Transverse colon (tissue), 4 donors: Measurements from ENCODE around the gene BLVRB. TPM values are rescaled to one million over a fixed set of nuclear protein-coding genes. Genes with fewer than 3 reads are reported as not detected.

Experiments used
- DNase-seq: peaks from one replicate; pipeline ENCODE4 v3.0.0-alpha.2; 2019
- H3K27ac ChIP-seq, 4 donors: fragments of 200-600 bp; sonication (generic); 2 replicates each; pipeline ENCODE4 v1.5.1; 2016 to 2018; ENCODE audit warnings: inconsistent platforms in 4 of 4
- H3K27me3 ChIP-seq: fragments of 200-600 bp; sonication (generic); 2 replicates; pipeline ENCODE4 v1.5.1; 2017; ENCODE audit warnings: inconsistent platforms
- H3K36me3 ChIP-seq, 4 donors: fragments of 200-600 bp; sonication (generic); 2 replicates each; pipeline ENCODE4 v1.5.1; 2017 to 2019; ENCODE audit warnings: inconsistent platforms in 4 of 4
- H3K4me1 ChIP-seq, 4 donors: fragments of 200-600 bp; sonication (generic); 2 replicates each; pipeline ENCODE4 v1.5.1; 2017 to 2020; ENCODE audit warnings: inconsistent platforms in 4 of 4
- H3K4me3 ChIP-seq, 4 donors: fragments of 200-600 bp; sonication (generic); 1 replicate in 1 of 4; 2 replicates in 3 of 4; pipeline versions ENCODE4 v1.5.1 to v1.6.1; 2017 to 2019; ENCODE audit warnings: inconsistent platforms in 4 of 4
- H3K9me3 ChIP-seq, 2 donors: fragments of 200-600 bp; sonication (generic); 2 replicates each; pipeline ENCODE4 v1.5.1; 2017 to 2019; ENCODE audit warnings: inconsistent platforms in 2 of 2
- CTCF ChIP-seq, 5 experiments: fragments of 200-600 bp in 3 of 5; fragments of 450-650 bp in 2 of 5; sonication (generic) in 3 of 5; IDR thresholded peaks; 1 replicate in 2 of 5; 2 replicates in 3 of 5; pipeline ENCODE4 v1.5.1; 2016 to 2017; ENCODE audit warnings: antibody characterized with exemption in 5 of 5, inconsistent platforms in 3 of 5, mild to moderate bottlenecking in 2 of 5, moderate library complexity in 1 of 5
- EP300 ChIP-seq: sonication (generic); formaldehyde crosslinking; IDR thresholded peaks from one replicate; pipeline ENCODE4 v1.6.1; 2017; ENCODE audit warnings: antibody characterized with exemption, low read depth
- POLR2A ChIP-seq: fragments of 450-650 bp; IDR thresholded peaks from one replicate; pipeline ENCODE4 v1.6.1; 2016; ENCODE audit warnings: antibody characterized with exemption, mild to moderate bottlenecking, moderate library complexity
- POLR2AphosphoS5 ChIP-seq, 3 donors: sonication (generic); formaldehyde crosslinking; IDR thresholded peaks; one replicate each; pipeline ENCODE4 v1.6.1; 2016; ENCODE audit warnings: antibody characterized with exemption in 3 of 3
- WGBS, 2 donors: methylation state at CpG; one replicate each; pipeline ENCODE4 v1.1.5; 2018; ENCODE audit warnings: low coverage in 1 of 2; 5-methylcytosine and 5-hydroxymethylcytosine counted together
- in situ Hi-C, 4 donors: fragments of 200-750 bp; cut with MboI; loops; one replicate each; pipeline versions ENCODE4 v1.15.0 to v1.15.1; 2017; ENCODE audit warnings: low sequenced_read_pairs in 3 of 4, low pct_ligation_motif_present in 1 of 4, low pct_unique_long_range_greater_than_20kb in 1 of 4
- intact Hi-C: fragments of 100-400 bp; cut with DNase I; formaldehyde crosslinking; loops from one replicate; pipeline ENCODE4 v1.15.1; 2023; ENCODE audit warnings: low total_unique reads
- total RNA-seq, 4 donors: library from RNA; depleted of rRNA; stranded (reverse); fragments of >200 nt; gene quantifications; one replicate each; pipeline ENCODE4 v1.1.0, GENCODE V29; 2016

Gene BLVRB
- total RNA-seq, 4 donors from 2014 or later: 81.5 to 193 (median 147) TPM

- no peaks in the 10 kb centered on the region for H3K27me3 ChIP-seq
- in situ Hi-C loops (no loop called here), intact Hi-C loops (no loop called here)
- WGBS, 2 donors: 56% methylated on average over 1 of the region's 1 CpG; no CpG with 5 or more reads in 1 of the 2 donors
- H3K9me3 ChIP-seq: no peaks in the 10 kb centered on the region
- no peaks in the 10 kb centered on the region for H3K36me3 ChIP-seq
- no peaks in the 10 kb centered on the region for H3K4me1 ChIP-seq
- H3K27ac ChIP-seq: no peak overlapping the region
- DNase-seq: no peak
- TF ChIP-seq CTCF (IDR thresholded peaks at IDR 0.05) (no peak), EP300 (no peak), POLR2A (no peak), POLR2AphosphoS5 (IDR thresholded peaks at IDR 0.05) (no peak)
- H3K4me3 ChIP-seq: no peak overlapping the region
Measured at GRCh38 chr19:40494191-40494838, 28.8 kb upstream of the BLVRB start.

GRCh38 chr19:40493778-40494177 is 28.2 kb upstream of the BLVRB start:
- Histone ChIP-seq H3K36me3 (no peaks in the 10 kb centered on the region), H3K27me3 (no peaks in the 10 kb centered on the region), H3K4me1 (no peaks in the 10 kb centered on the region), H3K4me3 (no peak overlapping the region), H3K9me3 (no peaks in the 10 kb centered on the region), H3K27ac (no peak overlapping the region)
- intact Hi-C loops: no loop called here
- TF ChIP-seq POLR2AphosphoS5 (IDR thresholded peaks at IDR 0.05) (no peak), EP300 (no peak), CTCF (IDR thresholded peaks at IDR 0.05) (no peak), POLR2A (no peak)
- DNase-seq: no peak
- in situ Hi-C loops: no loop called here
- 40 to 41% methylated on average over 1 to 4 of the region's 4 CpGs for WGBS, 2 donors

DNA sequence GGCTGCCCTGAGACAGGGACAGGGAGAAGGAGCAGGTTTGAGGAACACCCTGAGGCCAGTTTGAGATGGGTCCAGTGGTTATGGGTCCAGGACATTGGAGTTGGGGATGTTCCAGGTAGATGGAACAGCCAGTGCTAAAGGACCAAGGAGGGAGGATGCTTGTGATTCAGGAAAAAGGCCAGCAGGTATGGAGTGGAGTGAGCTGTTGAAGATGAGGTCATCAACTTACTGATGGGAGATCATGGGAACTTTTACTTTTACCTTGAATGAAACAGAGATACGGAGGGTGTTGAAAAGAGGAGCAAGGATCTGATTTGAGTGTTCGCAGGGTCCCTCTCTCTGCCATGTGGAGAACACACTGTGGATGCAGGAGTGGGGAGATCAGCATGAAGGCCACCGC is 26.7 kb upstream of the BLVRB start:
- Histone ChIP-seq H3K9me3 (no peaks in the 10 kb centered on the region), H3K4me3 (no peak overlapping the region), H3K36me3 (no peaks in the 10 kb centered on the region), H3K27me3 (peaks cover 8% of the 10 kb centered on the region), H3K27ac (no peak overlapping the region), H3K4me1 (peaks cover 0 to 5% (median 2%) of the 10 kb centered on the region in 4 donors)
- TF ChIP-seq EP300: no peak
- TF ChIP-seq POLR2A: no peak
- TF ChIP-seq CTCF (IDR thresholded peaks at IDR 0.05): no peak
- TF ChIP-seq POLR2AphosphoS5 (IDR thresholded peaks at IDR 0.05): no peak
- intact Hi-C loops: no loop called here
- DNase-seq: no peak
- in situ Hi-C loops: no loop called here
- WGBS, 2 donors: 91 to 100% methylated on average over 2 to 3 of the region's 3 CpGs

DNA sequence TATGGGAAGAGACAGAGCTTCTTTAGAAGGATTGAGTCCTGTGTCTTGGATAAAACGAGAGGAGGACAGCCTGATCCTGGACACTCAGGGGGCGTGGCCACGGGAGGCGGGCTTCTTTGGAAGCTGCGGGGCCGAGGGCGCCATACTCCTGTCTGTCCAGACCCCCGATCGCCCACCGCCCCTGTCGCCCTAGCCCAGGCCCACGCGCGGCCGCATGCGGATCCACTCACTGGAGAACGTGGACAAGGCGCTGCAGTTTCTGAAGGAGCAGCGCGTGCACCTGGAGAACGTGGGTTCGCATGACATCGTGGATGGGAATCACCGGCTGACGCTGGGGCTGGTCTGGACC is 24.3 kb upstream of the BLVRB start:
- no peak overlapping the region for H3K4me3 ChIP-seq
- intact Hi-C loops: no loop called here
- in situ Hi-C loops: no loop called here
- no peak for DNase-seq
- H3K9me3 ChIP-seq: no peaks in the 10 kb centered on the region
- H3K27ac ChIP-seq: no peak overlapping the region
- peaks cover 0 to 5% (median 2%) of the 10 kb centered on the region in 4 donors for H3K4me1 ChIP-seq
- WGBS, 2 donors: 60 to 74% methylated on average over 2 to 25 of the region's 25 CpGs
- peaks cover 10% of the 10 kb centered on the region for H3K27me3 ChIP-seq
- TF ChIP-seq CTCF (IDR thresholded peaks at IDR 0.05) (no peak), EP300 (no peak), POLR2A (no peak), POLR2AphosphoS5 (IDR thresholded peaks at IDR 0.05) (no peak)
- no peaks in the 10 kb centered on the region for H3K36me3 ChIP-seq
